Neural cell (in vitro differentiated cells): ENCODE measurements around the gene RASAL2. TPM values are rescaled to one million over a fixed set of nuclear protein-coding genes. Genes with fewer than 3 reads are reported as not detected.

Experiments used
- H2AFZ ChIP-seq: fragments of 200-600, 300-800 bp; sonication (generic), shearing (Covaris generic); 2 replicates; pipeline ENCODE4 v1.6.0; 2014; ENCODE audit warnings: low read depth, mild to moderate bottlenecking, antibody characterized with exemption, low read length, moderate library complexity
- H3F3A ChIP-seq: fragments of 200-600 bp; shearing (Covaris generic); 2 replicates; pipeline ENCODE4 v1.6.1; 2016; ENCODE audit warnings: mild to moderate bottlenecking, moderate library complexity, mixed read lengths, antibody characterized with exemption, low read length; ENCODE audit not compliant: insufficient read depth, poor library complexity, severe bottlenecking
- H3K27ac ChIP-seq: fragments of 200-600, 300-800 bp; sonication (generic), shearing (Covaris generic); 2 replicates; pipeline ENCODE4 v1.5.1; 2014; ENCODE audit warnings: mild to moderate bottlenecking, low read length, moderate library complexity
- H3K27me3 ChIP-seq: fragments of 300-800, 200-600 bp; sonication (generic), shearing (Covaris generic); 2 replicates; pipeline ENCODE4 v1.6.0; 2014; ENCODE audit warnings: mild to moderate bottlenecking, low read depth, low read length, moderate library complexity; ENCODE audit not compliant: insufficient read depth
- H3K36me3 ChIP-seq: fragments of 300-800, 200-600 bp; sonication (generic), shearing (Covaris generic); 2 replicates; pipeline ENCODE4 v1.5.1; 2014; ENCODE audit warnings: mild to moderate bottlenecking, antibody characterized with exemption, low read length, moderate library complexity; ENCODE audit not compliant: insufficient read depth
- H3K4me2 ChIP-seq: fragments of 300-800, 200-600 bp; sonication (generic), shearing (Covaris generic); 2 replicates; pipeline ENCODE4 v1.6.0; 2014; ENCODE audit warnings: mild to moderate bottlenecking, low read length
- H3K4me3 ChIP-seq: fragments of 300-800, 200-600 bp; sonication (generic), shearing (Covaris generic); 2 replicates; pipeline ENCODE4 v1.5.1; 2014; ENCODE audit warnings: mild to moderate bottlenecking, low read length, moderate library complexity
- H3K79me2 ChIP-seq: fragments of 200-600 bp; shearing (Covaris generic); replicated peaks from 2 replicates; pipeline ENCODE4 v1.6.0; 2014; ENCODE audit warnings: mild to moderate bottlenecking, low read length, moderate library complexity; ENCODE audit not compliant: insufficient read depth
- H3K9ac ChIP-seq: fragments of 300-800, 200-600 bp; sonication (generic), shearing (Covaris generic); 2 replicates; pipeline ENCODE4 v1.6.1; 2016; ENCODE audit warnings: mild to moderate bottlenecking, low read length, mixed read lengths
- H3K9me2 ChIP-seq: fragments of 200-600 bp; shearing (Covaris generic); 2 replicates; pipeline ENCODE4 v1.6.1; 2016; ENCODE audit warnings: mild to moderate bottlenecking, low read length, mixed read lengths; ENCODE audit not compliant: insufficient read depth
- H3K9me3 ChIP-seq: fragments of 200-600, 300-800 bp; sonication (generic), shearing (Covaris generic); 2 replicates; pipeline ENCODE4 v1.6.1; 2016; ENCODE audit warnings: mild to moderate bottlenecking, mixed run types, low read length, moderate library complexity, mixed read lengths
- H4K20me1 ChIP-seq: fragments of 200-600 bp; shearing (Covaris generic); 2 replicates; pipeline ENCODE4 v1.6.1; 2016; ENCODE audit warnings: mild to moderate bottlenecking, mixed run types; ENCODE audit not compliant: insufficient read depth
- EP300 ChIP-seq: fragments of 450-650 bp; conservative IDR thresholded peaks from 2 replicates; pipeline ENCODE4 v1.6.1; 2014; ENCODE audit warnings: antibody characterized with exemption, mild to moderate bottlenecking, moderate library complexity; ENCODE audit not compliant: poor library complexity, severe bottlenecking
- EZH2 ChIP-seq: fragments of 200-600, 300-800 bp; shearing (Covaris generic), sonication (generic); IDR thresholded peaks from 2 replicates; pipeline ENCODE4 v1.6.1; 2014; ENCODE audit warnings: antibody characterized with exemption, low read length, borderline replicate concordance, mild to moderate bottlenecking; ENCODE audit not compliant: insufficient read depth, poor library complexity, severe bottlenecking
- MXI1 ChIP-seq: fragments of 450-650 bp; conservative IDR thresholded peaks from 2 replicates; pipeline ENCODE4 v1.6.1; 2014; ENCODE audit warnings: antibody characterized with exemption, mild to moderate bottlenecking; ENCODE audit not compliant: poor library complexity, severe bottlenecking
- POLR2AphosphoS5 ChIP-seq: IDR thresholded peaks from 2 replicates; pipeline ENCODE4 v1.6.1; 2012
- RAD21 ChIP-seq: fragments of 450-650 bp; conservative IDR thresholded peaks from 2 replicates; pipeline ENCODE4 v1.6.1; 2014; ENCODE audit warnings: antibody characterized with exemption, mild to moderate bottlenecking, moderate library complexity
- SMC3 ChIP-seq: fragments of 450-650 bp; conservative IDR thresholded peaks from 2 replicates; pipeline ENCODE4 v1.6.1; 2014; ENCODE audit warnings: antibody characterized with exemption, mild to moderate bottlenecking, moderate library complexity; ENCODE audit not compliant: poor library complexity
- TAF1 ChIP-seq: IDR thresholded peaks from 2 replicates; pipeline ENCODE4 v1.6.1; 2012; ENCODE audit warnings: low read depth
- polyA plus RNA-seq: library from polyadenylated mRNA; depleted of rRNA; stranded (reverse); fragments of >200 nt; gene quantifications from 2 replicates; pipeline ENCODE4 v1.2.3, GENCODE V29; 2014
- TF ChIP-seq, protein P1 (sequence below): fragments of 450-650 bp; IDR thresholded peaks from 2 replicates; pipeline ENCODE4 v1.5.1; 2014; ENCODE audit warnings: antibody characterized with exemption, mild to moderate bottlenecking, moderate library complexity; ENCODE audit not compliant: poor library complexity, severe bottlenecking
- TF ChIP-seq, protein P2 (sequence below): IDR thresholded peaks from 2 replicates; pipeline ENCODE4 v1.6.1; 2012; ENCODE audit warnings: borderline replicate concordance

RASAL2 gene
- polyA plus RNA-seq, 1 donor from 2014 or later: 73.3 TPM

DNA sequence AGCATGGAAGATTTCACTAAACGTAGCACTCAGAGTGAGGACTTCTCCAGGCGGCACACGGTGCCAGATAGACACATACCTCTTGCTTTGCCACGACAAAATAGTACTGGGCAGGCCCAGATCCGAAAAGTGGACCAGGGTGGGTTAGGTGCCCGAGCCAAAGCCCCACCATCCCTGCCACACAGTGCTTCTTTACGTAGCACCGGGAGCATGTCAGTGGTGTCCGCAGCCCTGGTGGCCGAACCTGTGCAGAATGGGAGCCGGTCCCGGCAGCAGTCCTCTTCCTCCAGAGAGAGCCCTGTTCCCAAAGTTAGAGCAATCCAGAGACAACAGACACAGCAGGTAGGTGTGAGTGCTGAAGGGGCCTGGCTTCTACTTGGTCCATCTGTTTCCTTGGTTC, 364.3 kb downstream of the RASAL2 start:
- no peak overlapping the region for H2AFZ ChIP-seq
- no peaks in the 10 kb centered on the region for H3F3A ChIP-seq
- H3K4me3 ChIP-seq: no peak overlapping the region
- H3K27ac ChIP-seq: no peak overlapping the region
- no peaks in the 10 kb centered on the region for H3K27me3 ChIP-seq
- H3K4me2 ChIP-seq: no peak overlapping the region
- H3K79me2 ChIP-seq: no peaks in the 10 kb centered on the region
- H3K9ac ChIP-seq: no peak overlapping the region
- no peaks in the 10 kb centered on the region for H3K9me3 ChIP-seq
- TF ChIP-seq SMC3: no peak
- TF ChIP-seq, protein P1, sequence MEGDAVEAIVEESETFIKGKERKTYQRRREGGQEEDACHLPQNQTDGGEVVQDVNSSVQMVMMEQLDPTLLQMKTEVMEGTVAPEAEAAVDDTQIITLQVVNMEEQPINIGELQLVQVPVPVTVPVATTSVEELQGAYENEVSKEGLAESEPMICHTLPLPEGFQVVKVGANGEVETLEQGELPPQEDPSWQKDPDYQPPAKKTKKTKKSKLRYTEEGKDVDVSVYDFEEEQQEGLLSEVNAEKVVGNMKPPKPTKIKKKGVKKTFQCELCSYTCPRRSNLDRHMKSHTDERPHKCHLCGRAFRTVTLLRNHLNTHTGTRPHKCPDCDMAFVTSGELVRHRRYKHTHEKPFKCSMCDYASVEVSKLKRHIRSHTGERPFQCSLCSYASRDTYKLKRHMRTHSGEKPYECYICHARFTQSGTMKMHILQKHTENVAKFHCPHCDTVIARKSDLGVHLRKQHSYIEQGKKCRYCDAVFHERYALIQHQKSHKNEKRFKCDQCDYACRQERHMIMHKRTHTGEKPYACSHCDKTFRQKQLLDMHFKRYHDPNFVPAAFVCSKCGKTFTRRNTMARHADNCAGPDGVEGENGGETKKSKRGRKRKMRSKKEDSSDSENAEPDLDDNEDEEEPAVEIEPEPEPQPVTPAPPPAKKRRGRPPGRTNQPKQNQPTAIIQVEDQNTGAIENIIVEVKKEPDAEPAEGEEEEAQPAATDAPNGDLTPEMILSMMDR: no peak
- H3K36me3 ChIP-seq: peaks cover 7% of the 10 kb centered on the region
- no peaks in the 10 kb centered on the region for H4K20me1 ChIP-seq
- H3K9me2 ChIP-seq: no peaks in the 10 kb centered on the region

DNA sequence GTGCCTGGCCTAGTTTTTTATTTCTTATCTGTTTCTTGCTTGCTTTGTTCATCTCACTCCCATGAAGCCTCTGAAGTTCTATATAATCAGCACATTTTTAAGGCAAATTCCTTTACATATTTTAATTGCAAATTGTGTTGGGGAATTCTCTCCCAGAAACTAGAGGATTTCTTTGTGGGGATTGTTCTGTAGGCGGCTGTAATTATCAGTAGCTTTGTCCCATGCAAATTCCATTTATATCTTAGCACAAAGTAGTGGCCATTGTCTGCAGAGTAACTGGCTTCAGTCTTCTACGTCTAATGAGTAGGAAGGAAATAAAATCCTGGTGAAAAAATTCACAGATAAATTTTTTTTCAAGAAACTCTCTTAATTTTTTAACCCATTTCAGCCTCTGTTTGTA, 367.2 kb downstream of the RASAL2 start:
- H3K27ac ChIP-seq: no peak overlapping the region
- no peaks in the 10 kb centered on the region for H3K9me2 ChIP-seq
- TF ChIP-seq, protein P2, sequence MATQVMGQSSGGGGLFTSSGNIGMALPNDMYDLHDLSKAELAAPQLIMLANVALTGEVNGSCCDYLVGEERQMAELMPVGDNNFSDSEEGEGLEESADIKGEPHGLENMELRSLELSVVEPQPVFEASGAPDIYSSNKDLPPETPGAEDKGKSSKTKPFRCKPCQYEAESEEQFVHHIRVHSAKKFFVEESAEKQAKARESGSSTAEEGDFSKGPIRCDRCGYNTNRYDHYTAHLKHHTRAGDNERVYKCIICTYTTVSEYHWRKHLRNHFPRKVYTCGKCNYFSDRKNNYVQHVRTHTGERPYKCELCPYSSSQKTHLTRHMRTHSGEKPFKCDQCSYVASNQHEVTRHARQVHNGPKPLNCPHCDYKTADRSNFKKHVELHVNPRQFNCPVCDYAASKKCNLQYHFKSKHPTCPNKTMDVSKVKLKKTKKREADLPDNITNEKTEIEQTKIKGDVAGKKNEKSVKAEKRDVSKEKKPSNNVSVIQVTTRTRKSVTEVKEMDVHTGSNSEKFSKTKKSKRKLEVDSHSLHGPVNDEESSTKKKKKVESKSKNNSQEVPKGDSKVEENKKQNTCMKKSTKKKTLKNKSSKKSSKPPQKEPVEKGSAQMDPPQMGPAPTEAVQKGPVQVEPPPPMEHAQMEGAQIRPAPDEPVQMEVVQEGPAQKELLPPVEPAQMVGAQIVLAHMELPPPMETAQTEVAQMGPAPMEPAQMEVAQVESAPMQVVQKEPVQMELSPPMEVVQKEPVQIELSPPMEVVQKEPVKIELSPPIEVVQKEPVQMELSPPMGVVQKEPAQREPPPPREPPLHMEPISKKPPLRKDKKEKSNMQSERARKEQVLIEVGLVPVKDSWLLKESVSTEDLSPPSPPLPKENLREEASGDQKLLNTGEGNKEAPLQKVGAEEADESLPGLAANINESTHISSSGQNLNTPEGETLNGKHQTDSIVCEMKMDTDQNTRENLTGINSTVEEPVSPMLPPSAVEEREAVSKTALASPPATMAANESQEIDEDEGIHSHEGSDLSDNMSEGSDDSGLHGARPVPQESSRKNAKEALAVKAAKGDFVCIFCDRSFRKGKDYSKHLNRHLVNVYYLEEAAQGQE: no peak
- TF ChIP-seq EZH2 (no peak), POLR2AphosphoS5 (no peak), EP300 (no peak), RAD21 (no peak), TAF1 (no peak), MXI1 (no peak), SMC3 (no peak)
- TF ChIP-seq, protein P1: no peak
- H2AFZ ChIP-seq: no peak overlapping the region
- H4K20me1 ChIP-seq: no peaks in the 10 kb centered on the region
- no peaks in the 10 kb centered on the region for H3F3A ChIP-seq
- no peak overlapping the region for H3K9ac ChIP-seq
- no peaks in the 10 kb centered on the region for H3K9me3 ChIP-seq
- no peak overlapping the region for H3K4me2 ChIP-seq
- peaks cover 12% of the 10 kb centered on the region for H3K36me3 ChIP-seq
- H3K79me2 ChIP-seq: no peaks in the 10 kb centered on the region
- no peak overlapping the region for H3K4me3 ChIP-seq
- no peaks in the 10 kb centered on the region for H3K27me3 ChIP-seq
